Hindlimb muscle (tissue), 1 donor: Measurements from ENCODE around the gene DIPK1B. TPM values are rescaled to one million over a fixed set of nuclear protein-coding genes. Genes with fewer than 3 reads are reported as not detected.
A peak's percentile ranks its signal among the peaks of the same experiment; 100 is the strongest.
"Not testable (repeated sequence)": the region's sequence is repeated elsewhere in the genome, so short reads cannot be mapped to it uniquely, and the experiment has no call there.

ENCODE experiments used
- DNase-seq: peaks from one replicate; pipeline ENCODE4 v3.0.0-alpha.2; 2013
- polyA plus RNA-seq: library from polyadenylated mRNA; unstranded; fragments of 120-200 nt; gene quantifications from one replicate; pipeline ENCODE4 v1.2.1, GENCODE V29; 2013; ENCODE audit not compliant: insufficient read length

Gene DIPK1B
- polyA plus RNA-seq, 1 donor, result 20.4 TPM

DNA sequence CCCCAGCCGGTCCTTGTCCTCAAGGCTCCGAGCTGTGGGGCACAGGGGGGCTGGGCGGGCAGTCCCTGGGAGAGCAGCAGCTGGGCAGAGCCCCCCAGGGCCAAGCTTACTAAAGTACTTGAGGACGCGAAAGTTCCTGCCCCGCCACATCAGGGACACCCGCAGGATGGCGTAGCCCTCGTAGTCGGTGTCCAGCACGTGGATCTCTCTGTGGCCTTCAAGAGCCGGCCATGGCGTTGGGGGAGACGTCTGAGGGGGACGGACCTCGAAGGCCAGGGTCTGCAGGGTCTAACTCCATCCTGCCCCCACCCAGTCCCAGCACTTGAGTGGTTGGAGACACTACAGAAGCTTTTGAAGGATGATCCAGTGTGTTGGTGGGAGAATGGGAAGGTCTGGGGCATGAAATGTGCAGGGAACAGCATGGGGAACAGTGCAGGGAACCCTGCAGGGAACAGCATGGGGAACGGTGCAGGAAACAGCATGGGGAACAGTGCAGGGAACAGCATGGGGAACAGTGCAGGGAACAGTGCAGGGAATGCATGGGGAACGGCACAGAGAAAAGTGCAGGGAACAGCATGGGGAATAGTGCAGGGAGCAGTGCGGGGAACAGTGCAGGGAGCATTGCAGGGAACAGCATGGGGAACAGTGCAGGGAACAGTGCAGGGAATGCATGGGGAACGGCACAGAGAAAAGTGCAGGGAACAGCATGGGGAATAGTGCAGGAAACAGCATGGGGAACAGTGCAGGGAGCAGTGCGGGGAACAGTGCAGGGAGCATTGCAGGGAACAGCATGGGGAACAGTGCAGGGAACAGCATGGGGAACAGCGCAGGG, 43.1 kb downstream of the DIPK1B start:
- not testable (repeated sequence) for DNase-seq

DNA sequence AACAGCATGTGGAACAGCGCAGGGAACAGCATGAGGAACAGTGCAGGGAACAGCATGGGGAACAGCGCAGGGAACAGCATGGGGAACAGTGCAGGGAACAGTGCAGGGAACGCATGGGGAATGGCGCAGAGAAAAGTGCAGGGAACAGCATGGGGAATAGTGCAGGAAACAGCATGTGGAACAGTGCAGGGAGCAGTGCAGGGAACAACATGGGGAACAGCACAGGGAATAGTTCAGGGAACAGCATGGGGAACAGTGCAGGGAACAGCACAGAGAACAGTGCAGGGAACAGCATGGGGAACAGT, 43.7 kb downstream of the DIPK1B start:
- no peak for DNase-seq

DNA sequence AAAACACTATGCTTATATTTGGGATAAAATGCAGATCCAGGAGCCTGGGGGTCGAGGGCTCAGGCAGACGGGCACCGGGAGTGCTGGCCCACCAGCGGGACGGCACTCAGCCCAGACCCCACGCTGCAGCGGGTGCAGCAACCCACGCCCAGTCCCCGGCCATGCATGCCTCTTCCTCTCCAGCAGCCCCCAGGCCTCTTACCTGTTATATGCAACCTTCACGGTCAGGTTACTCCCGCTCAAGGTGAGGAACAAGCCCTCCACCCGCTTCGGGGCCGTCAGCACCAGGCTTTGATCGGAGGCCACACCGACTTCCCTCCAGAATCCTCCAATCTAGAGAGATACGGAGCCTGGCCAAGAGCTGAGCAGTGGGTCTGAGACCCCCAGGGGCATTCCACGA, 44.5 kb downstream of the DIPK1B start:
- DNase-seq, result no peak

DNA sequence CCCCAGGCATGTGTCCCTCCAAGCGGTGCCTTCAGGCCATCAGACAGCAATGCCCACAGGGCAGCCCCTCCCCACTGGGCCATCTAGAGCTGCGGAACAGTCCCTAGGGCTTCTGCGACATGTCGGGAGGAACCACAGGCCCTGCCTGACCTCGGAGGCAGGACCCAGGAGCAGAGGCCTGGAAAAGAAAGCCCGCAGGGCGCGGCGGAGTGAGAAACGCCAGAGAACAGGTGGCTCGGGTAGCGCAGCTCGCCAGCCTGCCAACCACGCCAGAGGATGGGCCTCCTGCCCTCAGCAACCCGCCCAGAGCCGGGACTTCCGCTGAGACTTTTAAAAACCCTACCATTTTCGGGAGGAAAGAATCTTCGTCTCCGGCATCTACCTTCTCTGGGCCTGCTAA, 45.0 kb downstream of the DIPK1B start:
- DNase-seq, result no peak

DNA sequence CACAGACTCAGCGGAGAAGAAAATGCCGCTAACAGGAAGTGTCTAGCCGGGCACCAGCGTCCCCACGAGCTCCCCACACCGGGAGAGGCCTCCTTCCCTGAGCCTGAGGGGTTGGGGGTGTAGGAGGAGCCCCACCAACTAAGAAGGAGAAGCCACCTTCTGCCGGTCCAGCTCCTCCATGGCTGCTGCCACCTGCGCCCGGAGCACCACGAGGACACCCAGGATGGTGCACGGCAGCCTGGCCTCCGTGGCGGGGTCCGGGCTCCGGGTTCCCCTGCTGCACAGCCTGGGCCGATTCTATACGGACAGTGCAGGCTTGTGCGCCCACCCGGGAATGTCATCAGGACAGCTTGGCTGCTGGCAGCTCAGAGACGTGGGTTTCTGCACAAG, 45.4 kb downstream of the DIPK1B start:
- no peak for DNase-seq

DNA sequence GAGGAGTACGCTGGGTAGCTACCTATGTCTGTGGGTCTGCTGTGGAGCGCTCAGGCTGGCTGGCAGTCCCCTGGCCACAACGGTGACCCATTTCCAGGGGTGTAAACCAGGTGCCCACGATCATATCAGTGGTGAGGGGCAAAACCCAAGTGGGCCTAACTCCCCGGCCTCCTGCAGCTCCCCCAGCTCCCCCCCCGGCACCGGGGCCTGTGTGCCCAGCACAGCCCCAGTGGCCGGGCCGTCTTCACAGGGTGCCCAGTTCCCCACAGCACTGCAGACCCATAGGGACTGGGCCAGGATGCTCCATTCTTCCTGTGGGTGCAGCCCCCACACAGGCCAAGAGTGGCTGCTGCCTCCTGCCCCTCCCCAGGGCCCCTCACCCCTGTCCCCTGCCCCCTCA, 46.6 kb downstream of the DIPK1B start:
- DNase-seq, result no peak

DNA sequence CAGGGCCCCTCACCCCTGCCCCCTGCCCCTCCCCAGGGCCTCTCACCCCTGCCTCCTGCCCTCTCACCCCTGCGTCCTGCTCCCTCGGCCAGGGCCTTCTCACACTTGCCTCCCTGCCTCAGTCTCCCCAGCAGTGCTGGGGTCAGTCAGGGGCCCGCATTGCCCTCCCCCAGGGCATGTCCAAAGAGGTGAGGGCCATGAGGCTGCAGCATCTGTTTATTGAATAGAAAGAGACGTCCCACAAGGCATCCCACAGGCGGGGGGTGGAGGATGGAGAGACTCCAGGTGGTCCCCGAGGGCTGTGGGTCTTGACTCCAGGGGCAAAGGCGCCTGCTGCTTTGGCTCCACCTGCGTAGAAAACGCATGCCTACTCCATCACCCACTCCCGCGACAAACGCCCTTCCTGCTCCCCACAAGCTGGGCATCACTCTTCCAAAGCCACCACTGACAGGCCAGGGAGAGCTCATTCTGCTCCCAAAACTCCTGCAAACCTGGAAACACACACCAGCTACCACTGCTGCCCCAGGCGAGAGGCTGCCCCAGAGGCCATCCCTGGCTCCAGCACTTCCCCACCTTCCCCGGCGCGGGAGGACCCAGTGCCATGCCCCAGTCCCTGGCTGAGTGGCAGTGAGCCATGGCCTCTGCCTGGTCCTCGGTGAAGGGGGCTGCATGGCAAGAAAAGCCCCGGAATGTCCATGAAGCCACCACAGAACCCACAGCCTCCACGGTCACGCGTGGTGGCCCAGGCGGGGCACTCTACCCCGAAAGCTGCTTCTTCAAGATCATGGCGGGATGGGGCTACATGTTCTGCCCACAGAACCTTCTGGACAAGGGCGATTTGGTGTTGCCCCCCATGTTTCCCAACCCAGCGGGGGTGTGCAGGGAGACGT, 47.3 kb downstream of the DIPK1B start:
- no peak for DNase-seq

DNA sequence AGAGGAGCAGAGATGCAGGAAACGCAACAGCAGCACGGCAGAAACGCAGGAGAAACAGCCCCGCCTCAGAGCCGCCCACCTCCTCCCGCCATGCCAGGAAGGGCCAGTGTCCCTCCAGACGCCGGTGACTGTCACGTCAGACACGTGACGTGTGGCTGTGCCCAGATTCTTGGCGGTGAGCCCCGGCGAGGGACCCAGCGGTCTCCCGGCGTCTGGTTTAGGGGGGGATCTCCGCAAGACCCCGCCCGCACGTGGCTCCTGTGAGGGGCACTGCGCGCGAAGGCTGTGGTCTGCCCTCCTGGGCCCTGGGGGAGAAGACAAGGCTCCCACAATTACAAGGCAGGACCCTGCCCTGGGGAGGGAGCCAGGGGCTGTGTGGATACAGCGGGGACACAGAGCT, 48.1 kb downstream of the DIPK1B start:
- DNase-seq, result no peak

DNA sequence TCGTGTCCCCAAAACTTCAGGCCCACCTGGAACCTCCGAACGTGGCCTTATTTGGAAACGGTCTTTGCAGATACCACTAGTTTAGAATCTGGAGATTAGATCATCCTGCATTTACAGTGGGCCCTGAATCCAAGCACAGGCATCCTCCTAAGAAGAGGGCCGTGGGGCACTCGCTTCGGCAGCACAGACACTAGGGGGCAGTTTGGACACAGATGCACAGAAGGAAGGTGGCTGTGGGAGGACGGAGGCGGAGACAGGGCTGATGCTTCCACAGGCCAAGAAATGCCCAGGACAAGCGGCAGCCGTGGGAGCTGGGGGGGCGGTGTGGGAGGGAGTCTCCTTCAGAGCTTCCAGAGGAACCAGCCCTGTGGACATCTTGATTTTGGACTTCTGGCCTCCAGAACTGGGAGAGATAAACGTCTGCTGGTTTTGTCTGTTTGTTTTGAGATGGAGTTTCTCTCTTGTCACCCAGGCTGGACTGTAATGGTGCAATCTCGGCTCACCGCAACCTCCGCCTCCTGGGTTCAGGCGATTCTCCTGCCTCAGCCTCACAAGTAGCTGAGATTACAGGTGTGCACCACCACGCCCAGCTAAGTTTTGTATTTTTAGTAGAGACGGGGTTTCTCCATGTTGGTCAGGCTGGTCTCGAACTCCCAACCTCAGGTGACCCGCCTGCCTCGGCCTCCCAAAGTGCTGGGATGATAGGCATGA, 48.6 kb downstream of the DIPK1B start:
- peak; percentile 22 for DNase-seq

DNA sequence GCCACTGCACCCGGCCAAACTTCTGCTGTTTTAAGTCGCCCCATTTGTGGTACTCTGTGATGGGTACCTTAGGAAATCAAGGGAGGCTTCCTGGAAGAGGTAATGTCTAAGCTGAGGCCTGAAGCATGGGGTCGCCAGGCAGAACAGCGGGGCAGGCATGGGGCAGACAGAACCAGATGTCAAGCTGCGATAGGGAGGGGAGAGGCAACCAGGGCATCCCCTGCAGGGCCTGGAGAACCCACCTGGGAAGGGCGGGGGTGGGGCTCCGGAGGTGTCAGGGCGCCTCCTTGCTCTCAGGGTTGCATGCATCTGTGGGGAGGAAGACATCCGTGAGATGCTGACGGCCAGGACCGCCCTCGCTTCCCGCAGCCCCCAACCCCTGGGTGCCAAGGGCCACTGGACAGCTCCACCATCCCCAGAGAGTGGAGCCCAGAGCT, 49.2 kb downstream of the DIPK1B start:
- DNase-seq, result no peak

DNA sequence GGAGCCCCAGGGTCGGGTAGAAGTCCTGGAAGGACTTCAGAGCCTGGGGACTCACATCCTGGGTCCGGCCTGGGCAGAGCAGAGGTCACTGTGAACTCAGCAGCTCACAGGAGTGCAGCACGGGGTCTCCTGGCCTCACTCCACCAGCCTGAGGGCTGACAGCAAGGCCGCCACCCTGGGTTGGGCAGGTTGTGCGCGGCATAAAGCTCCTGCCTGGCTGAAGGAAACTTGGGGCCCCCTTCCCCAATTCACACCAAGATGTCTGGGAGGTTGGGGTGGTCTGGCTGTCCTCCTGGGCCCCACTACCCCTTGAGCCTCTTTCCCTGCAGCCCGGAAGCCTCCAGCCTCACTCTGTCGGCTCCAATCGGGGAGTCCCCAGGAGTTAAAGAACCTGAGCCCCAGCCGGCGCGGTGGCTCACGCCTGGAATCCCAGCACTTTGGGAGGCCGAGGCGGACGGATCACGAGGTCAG, 49.9 kb downstream of the DIPK1B start:
- no peak for DNase-seq

DNA sequence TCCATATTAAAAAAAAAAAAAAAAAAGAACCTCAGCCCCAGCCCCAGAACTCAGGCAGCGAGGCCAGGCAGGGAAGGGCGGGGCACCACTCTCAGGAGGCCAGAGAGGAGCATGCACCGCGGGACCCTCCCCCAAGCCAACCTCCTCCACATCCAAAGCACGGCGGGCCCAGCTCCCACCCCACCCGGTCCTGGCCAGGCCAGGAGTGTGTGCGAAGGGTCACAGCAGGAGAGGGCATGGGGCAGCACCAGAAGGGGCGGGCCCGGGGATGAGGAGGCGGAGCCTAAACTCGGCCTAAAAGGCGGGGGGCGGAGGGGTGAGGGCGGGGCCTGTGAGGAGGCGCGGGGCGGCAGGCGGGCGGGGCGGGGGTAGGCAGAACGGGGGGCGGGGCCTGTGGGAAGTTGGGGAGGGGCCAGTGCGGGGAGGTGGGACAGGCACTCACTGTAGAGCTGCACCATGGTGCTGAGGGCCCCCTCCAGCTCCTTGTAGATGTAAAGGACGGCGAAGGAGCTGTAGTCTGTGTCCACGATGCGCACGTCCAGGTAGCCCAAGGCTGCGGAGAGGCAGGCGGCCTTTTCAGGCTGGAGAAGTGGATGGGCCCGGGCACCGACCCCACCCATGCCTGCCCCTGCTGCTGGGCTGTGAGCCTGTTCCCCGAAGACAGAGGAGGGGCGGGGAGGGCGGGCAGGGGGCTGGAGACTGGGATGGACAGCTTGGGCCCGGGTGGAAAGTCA, 50.7 kb downstream of the DIPK1B start:
- no peak for DNase-seq

DNA sequence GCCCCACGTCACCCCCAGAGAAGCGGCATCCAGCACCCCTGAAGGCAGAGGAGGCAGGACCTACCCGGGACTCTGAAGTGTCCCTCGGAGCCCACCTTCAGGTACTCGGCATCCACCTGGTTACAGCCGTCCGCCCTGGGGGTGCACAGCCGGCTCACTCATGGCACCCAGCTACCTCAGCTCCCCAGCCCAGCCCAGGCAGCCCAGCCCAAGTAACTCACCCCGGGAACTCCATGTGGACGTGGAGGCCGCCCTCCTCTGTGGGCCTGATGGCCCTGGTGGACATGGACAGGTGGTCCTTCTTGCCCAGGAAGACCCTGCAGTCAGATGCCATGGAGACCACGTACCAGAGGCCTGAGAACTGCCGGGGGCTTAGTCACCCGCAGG, 51.3 kb downstream of the DIPK1B start:
- no peak for DNase-seq

DNA sequence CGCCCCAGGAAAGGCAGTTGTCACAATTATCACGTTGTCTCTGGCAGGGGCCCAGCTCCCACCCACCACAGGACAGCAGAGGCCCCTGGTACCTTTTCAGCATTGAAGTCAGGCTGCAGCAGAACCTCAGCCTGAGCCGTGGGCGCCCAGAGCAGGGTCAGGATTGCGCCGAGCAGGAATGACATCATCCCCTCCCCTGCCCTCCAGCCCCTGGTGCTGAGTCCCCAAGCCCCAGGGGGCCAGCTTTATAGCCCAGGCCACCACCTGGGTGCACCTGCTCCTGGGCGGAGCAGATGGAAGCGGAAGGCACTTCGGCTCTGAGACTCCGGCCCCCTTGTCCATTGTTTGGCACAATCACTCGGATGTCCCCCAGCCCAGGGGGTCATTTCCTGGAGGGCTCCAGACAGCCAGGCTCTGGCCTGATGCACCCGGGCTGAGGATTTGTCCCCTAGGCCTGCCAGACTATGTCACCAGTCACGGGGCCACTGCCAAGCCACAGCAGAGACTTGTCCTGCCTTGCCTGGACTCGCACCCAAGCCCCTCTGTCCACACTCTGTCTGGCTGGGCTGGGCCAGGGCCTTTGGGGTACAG, 52.0 kb downstream of the DIPK1B start, which contains the start of gene LCN15:
TSS of gene LCN15 (minus strand) at position 218 of the 591 bp plus-strand sequence. CDS start at position 188, 30 bp downstream.
- no peak for DNase-seq

DNA sequence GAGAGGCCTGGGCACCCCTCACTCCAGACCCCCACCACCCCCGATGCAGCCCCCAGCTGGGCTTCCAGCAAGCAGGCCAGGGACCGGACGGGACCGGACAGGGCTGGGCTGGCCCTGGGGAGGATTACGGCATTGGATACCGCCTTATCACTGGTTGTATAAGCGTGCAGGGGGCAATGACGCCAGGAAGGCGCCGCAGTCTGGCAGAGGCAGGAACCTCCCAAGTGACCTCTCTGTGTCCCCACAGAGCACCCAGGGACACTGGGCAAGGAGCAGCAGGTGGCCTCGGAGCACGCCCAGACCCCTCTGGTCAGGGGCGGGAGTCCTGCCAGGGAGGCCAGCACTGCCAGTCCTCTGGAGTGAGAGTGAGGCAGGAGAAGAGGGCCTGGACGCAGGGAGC, 52.7 kb downstream of the DIPK1B start:
- no peak for DNase-seq

DNA sequence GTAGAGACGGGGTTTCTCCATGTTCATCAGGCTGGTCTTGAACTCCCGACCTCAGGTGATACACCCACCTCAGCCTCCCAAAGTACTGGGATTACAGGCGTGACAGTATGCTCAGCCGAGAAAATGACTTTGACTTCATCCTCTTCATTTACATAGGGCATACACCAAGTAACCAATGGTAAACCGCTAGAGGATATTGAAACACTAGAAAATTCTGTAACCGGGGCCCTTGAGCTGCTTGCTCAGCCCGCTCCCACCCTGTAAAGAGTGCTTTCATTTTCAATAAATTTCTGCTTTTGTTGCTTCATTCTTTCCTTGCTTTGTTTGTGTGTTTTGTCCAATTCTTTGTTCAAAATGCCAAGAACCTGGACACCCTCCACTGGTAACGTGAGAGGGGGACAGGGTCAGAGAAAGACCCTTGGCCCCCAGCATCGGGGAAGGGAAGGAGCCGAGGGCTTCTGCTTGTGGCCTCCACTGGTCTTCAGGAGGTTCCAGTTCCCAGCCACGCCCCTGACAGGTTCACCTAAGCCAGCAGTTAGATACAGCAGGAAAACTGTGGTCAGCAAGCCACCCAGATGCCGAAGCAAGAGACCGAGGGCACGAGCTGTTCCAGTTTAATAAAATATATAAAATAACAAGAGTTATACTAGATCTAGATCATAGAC, 53.5 kb downstream of the DIPK1B start:
- not testable (repeated sequence) for DNase-seq

DNA sequence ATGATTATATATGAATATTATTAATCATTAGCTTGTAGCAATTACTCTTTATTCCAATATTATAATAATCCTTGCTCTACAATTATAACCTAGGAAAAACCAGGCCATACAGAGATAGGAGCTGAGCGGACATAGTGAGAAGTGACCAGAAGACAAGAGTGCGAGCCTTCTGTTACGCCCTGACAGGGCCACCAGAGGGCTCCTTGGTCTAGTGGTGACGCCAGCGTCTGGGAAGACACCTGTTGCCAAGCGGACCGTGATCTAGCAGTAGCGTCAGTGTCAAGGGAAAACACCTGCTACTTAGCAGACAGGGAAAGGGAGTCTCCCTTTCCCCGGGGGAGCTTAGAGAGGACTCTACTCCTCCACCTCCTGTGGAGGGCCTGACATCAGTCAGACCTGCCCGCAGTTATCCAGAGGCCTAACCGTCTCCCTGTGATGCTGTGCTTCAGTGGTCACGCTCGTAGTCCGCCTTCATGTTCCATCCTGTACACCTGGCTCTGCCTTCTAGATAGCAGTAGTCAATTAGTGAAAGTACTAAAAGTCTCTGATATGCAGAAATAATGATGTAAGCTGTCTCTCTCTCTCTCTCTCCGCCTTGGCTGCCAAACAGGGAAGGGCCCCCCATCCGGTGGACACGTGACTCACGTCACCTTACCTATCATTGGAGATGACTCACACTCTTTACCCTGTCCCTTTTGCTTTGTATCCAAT, 54.2 kb downstream of the DIPK1B start:
- DNase-seq, result peak; percentile 55

DNA sequence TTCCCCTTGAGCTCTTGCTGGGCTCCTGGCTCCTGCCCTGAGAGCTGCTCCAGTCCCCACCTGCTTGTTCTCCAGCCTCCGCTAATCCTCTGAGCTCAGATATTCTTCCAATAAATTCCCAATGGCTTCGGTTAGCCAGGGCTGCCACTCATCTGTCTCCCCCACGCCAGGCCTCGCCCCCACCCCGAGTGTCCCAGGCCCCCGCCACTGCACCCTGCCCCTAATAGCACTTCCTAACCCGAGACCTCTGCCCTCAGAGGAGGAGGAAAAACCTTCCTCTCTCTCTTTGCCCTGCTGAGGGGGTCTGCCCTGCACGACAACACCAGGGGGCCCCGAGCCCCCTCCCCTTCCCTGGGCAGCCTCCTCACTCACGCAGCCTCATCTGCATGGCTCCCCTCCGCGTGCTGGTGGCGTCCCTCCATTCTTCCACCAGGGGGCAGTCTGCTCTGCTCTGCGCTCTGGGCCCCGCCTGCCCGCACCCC, 57.4 kb downstream of the DIPK1B start:
- DNase-seq, result no peak

DNA sequence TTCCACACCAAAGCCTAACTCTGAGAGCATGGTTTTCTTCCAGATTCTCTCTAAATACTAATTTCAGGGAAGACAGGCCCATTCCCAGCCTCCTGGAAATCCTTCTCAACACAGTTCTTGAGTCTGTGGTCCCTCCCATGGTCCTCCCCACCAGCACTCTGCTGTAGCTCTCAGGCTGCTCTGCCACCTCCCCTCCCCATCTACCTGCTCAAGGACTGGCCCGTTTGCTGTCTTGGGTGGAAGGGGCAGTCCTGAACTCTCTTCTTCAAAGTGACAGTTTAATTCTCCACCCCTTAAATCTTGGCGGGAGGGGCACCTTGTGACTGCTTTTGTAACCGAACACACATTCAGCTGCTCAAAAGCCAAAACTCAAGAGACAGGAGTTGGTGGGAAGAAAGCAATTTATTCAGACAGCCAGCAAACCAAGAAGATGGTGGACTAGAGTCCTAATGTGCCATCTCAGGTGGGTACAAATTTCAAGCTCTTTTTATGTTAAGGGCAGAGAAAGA, 59.6 kb downstream of the DIPK1B start:
- DNase-seq, result no peak

DNA sequence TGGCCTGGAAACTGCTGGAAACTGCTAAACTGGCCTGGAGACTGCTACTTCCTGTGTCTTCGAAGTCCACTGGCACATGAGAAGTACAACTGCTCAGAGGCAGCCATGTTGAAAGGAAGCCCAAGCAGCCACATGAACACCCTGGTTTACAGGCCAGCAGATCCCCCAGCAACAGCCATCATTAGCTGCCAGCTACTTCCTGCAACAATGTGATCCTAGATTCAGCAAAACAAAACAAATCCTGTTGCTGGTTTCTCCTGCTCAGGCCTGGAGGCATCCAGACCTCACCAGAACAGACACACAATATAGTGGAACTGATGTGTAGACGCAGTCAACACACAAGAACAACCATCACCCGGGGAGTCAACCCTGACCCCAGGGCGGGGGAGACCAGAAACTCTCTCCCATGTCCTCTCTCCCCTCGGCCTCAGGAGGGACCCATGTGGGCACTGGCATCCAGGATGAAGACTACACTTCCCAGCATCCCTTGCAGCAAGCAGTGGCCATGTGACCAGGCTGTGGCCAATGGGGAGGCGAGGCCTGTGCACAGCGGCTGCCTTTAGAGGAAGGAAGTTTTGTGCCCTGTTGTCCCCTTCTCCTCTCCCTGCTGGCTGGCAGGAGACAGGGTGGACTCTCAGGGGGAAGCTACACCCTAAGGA, 61.1 kb downstream of the DIPK1B start:
- no peak for DNase-seq
